HEK293 (cell line): ENCODE measurements around the gene KLHL25.

ENCODE experiments used
- CTCF ChIA-PET: fragments of 350-600 bp; formaldehyde crosslinking; extraction: SDS; loops from one replicate; lab custom pipeline; 2021; ENCODE audit warnings: antibody characterized with exemption; lab: Yijun Ruan, JAX
- POLR2A ChIA-PET: fragments of 300-600 bp; formaldehyde crosslinking; extraction: SDS; loops from one replicate; lab custom pipeline; 2020; ENCODE audit warnings: antibody characterized with exemption, inconsistent platforms; lab: Yijun Ruan, JAX
- H3K27ac ChIP-seq: fragments of 200-500 bp; sonication (Bioruptor generic); 2 replicates; pipeline ENCODE4 v1.5.1; 2014; ENCODE audit warnings: low read depth, low read length, control low read depth, inconsistent platforms; ENCODE audit errors: extremely low read depth
- H3K36me3 ChIP-seq, 2 experiments: fragments of 200-500 bp in 1 of 2; sonication (Bioruptor generic) in 1 of 2; 1 replicate in 1 of 2; 2 replicates in 1 of 2; pipeline ENCODE4 v1.5.1; 2014 to 2017; ENCODE audit warnings: inconsistent platforms in 2 of 2, low read length in 2 of 2; ENCODE audit not compliant: control insufficient read depth in 2 of 2, insufficient read depth in 1 of 2
- H3K4me1 ChIP-seq: fragments of 200-500 bp; sonication (Bioruptor generic); 2 replicates; pipeline ENCODE4 v1.5.1; 2014; ENCODE audit warnings: mild to moderate bottlenecking, low read length, inconsistent platforms; ENCODE audit not compliant: control insufficient read depth, insufficient read depth
- H3K4me3 ChIP-seq: 2 replicates; pipeline ENCODE4 v1.5.1; 2011; ENCODE audit warnings: low read depth, mild to moderate bottlenecking, control low read depth, low read length, moderate library complexity
- H3K9me3 ChIP-seq: fragments of 200-500 bp; sonication (Bioruptor generic); 2 replicates; pipeline ENCODE4 v1.5.1; 2014; ENCODE audit warnings: low read depth, low read length, inconsistent platforms; ENCODE audit not compliant: control insufficient read depth, insufficient read depth
- HOXD13 ChIP-seq: sonication (generic); formaldehyde crosslinking; IDR thresholded peaks from 2 replicates; pipeline ENCODE4 v1.8.0; 2022; ENCODE audit warnings: missing genetic modification reagents, borderline replicate concordance
- IKZF3 ChIP-seq: fragments of 450-650 bp; IDR thresholded peaks from 2 replicates; pipeline ENCODE4 v1.5.0; 2018; ENCODE audit warnings: missing biosample characterization, mild to moderate bottlenecking, missing genetic modification characterization, moderate library complexity
- KLF8 ChIP-seq: fragments of 450-650 bp; formaldehyde crosslinking; IDR thresholded peaks from 2 replicates; pipeline ENCODE4 v1.5.1; 2016; ENCODE audit warnings: missing biosample characterization, missing genetic modification characterization
- MYNN ChIP-seq: fragments of 450-650 bp; formaldehyde crosslinking; IDR thresholded peaks from 2 replicates; pipeline ENCODE4 v1.5.1; 2016; ENCODE audit warnings: missing biosample characterization, missing genetic modification characterization, borderline replicate concordance
- PRDM10 ChIP-seq: fragments of 450-650 bp; formaldehyde crosslinking; IDR thresholded peaks from 2 replicates; pipeline ENCODE4 v1.5.1; 2016; ENCODE audit warnings: missing biosample characterization, missing genetic modification characterization
- ZBTB6 ChIP-seq: fragments of 450-650 bp; formaldehyde crosslinking; IDR thresholded peaks from 2 replicates; pipeline ENCODE4 v1.5.1; 2017; ENCODE audit warnings: missing biosample characterization, missing genetic modification characterization
- ZBTB8A ChIP-seq: fragments of 450-650 bp; formaldehyde crosslinking; IDR thresholded peaks from 2 replicates; pipeline ENCODE4 v1.5.1; 2016; ENCODE audit warnings: missing biosample characterization, missing genetic modification characterization
- ZIC2 ChIP-seq: fragments of 450-650 bp; formaldehyde crosslinking; IDR thresholded peaks from 2 replicates; pipeline ENCODE4 v1.5.1; 2016; ENCODE audit warnings: missing biosample characterization, missing genetic modification characterization
- ZNF133 ChIP-seq: fragments of 450-650 bp; formaldehyde crosslinking; IDR thresholded peaks from 2 replicates; pipeline ENCODE4 v1.5.1; 2016; ENCODE audit warnings: missing biosample characterization, missing genetic modification characterization
- ZNF174 ChIP-seq: fragments of 450-650 bp; formaldehyde crosslinking; IDR thresholded peaks from 2 replicates; pipeline ENCODE4 v1.5.0; 2017; ENCODE audit warnings: missing biosample characterization, mild to moderate bottlenecking, missing genetic modification characterization
- ZNF19 ChIP-seq: fragments of 450-650 bp; formaldehyde crosslinking; IDR thresholded peaks from 2 replicates; pipeline ENCODE4; 2016; ENCODE audit warnings: missing biosample characterization, missing genetic modification characterization, low read depth
- ZNF202 ChIP-seq: fragments of 450-650 bp; formaldehyde crosslinking; IDR thresholded peaks from 2 replicates; pipeline ENCODE4 v1.5.1; 2016; ENCODE audit warnings: missing biosample characterization, missing genetic modification characterization, borderline replicate concordance
- ZNF274 ChIP-seq, 2 experiments: fragments of 200-500 bp in 1 of 2; fragments of 450-650 bp in 1 of 2; sonication (Bioruptor generic) in 1 of 2; formaldehyde crosslinking in 1 of 2; IDR thresholded peaks; 2 replicates each; pipeline versions ENCODE4 v1.5.1 to v1.6.1; 2014 to 2016; ENCODE audit warnings: borderline replicate concordance in 1 of 2, inconsistent platforms in 1 of 2, low read length in 1 of 2, missing biosample characterization in 1 of 2, missing genetic modification characterization in 1 of 2
- ZNF433 ChIP-seq: fragments of 450-650 bp; formaldehyde crosslinking; IDR thresholded peaks from 2 replicates; pipeline ENCODE4 v1.5.1; 2016; ENCODE audit warnings: missing biosample characterization, missing genetic modification characterization, low read depth
- ZNF48 ChIP-seq: fragments of 450-650 bp; formaldehyde crosslinking; IDR thresholded peaks from 2 replicates; pipeline ENCODE4 v1.5.1; 2016; ENCODE audit warnings: missing biosample characterization, missing genetic modification characterization
- ZNF501 ChIP-seq: fragments of 450-650 bp; formaldehyde crosslinking; IDR thresholded peaks from 2 replicates; pipeline ENCODE4 v1.5.1; 2016; ENCODE audit warnings: missing biosample characterization, missing genetic modification characterization
- ZNF610 ChIP-seq: fragments of 450-650 bp; formaldehyde crosslinking; IDR thresholded peaks from 2 replicates; pipeline ENCODE4 v1.5.1; 2016; ENCODE audit warnings: missing biosample characterization, missing genetic modification characterization, borderline replicate concordance
- ZNF670 ChIP-seq: fragments of 450-650 bp; formaldehyde crosslinking; IDR thresholded peaks from 2 replicates; pipeline ENCODE4 v1.5.1; 2016; ENCODE audit warnings: missing biosample characterization, missing genetic modification characterization, low read depth
- ZNF776 ChIP-seq: fragments of 450-650 bp; formaldehyde crosslinking; IDR thresholded peaks from 2 replicates; pipeline ENCODE4 v1.5.0; 2017; ENCODE audit warnings: missing biosample characterization, missing genetic modification characterization, borderline replicate concordance
- TF ChIP-seq, protein P1 (sequence below): fragments of 450-650 bp; formaldehyde crosslinking; IDR thresholded peaks from 2 replicates; pipeline ENCODE4 v1.5.1; 2017; ENCODE audit warnings: missing biosample characterization, missing genetic modification characterization
- TF ChIP-seq, protein P2 (sequence below): fragments of 450-650 bp; formaldehyde crosslinking; IDR thresholded peaks from 2 replicates; pipeline ENCODE4 v1.5.1; 2017; ENCODE audit warnings: missing biosample characterization, missing genetic modification characterization
- TF ChIP-seq, protein P3 (sequence below): IDR thresholded peaks from 2 replicates; pipeline ENCODE4 v1.6.1; 2011; ENCODE audit warnings: mild to moderate bottlenecking, low read depth, low read length, borderline replicate concordance

The KLHL25 gene

DNA sequence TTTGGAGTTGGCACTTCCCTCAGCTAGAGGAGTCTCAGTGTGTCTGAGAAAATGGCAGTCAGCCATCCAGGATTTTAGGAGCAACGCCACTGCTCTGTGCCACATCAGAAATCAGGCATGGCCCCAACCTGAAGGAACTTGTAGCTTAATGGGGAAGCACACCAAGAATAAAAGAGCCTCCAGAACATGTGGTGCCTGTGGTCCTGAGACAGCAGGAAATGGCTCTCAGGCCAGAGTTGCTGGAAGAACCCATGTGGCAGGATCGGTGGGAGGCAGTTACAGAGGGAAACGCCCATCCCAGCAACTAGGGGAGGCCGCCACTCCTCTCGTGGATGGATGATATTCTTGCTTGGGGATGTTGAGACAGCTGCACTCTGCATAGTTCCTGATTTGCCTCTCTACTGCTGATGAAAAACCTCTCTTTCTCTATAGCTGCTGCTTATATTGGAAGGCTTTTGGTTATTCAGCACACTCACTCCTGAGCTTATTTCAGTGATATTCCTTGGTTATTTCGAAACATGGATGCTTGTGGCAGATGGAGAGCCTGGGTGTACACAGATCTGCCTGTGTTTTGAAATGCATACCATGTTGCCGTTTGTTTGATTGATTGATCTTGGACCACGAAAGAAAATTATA lies 52.4 kb downstream of the KLHL25 start:
- no peak overlapping the region for H3K4me3 ChIP-seq
- CTCF ChIA-PET = interaction anchor here (0.6 to 2.0 kb wide), 6 partner anchors 10 to 446 kb away, joined by 3 to 5 read pairs (median 4); no protein-coding TSS in a partner anchor
- POLR2A ChIA-PET = no interaction called here
- no peak for TF ChIP-seq ZNF610
- 0 out of 2 replicates have a peak, but pooled peaks have one; percentile 30 for TF ChIP-seq PRDM10 (tag by site-specific recombination)
- no peak for TF ChIP-seq IKZF3 (tag by site-specific recombination)
- TF ChIP-seq ZIC2 (tag by site-specific recombination) = peak; percentile 51
- no peak for TF ChIP-seq ZBTB8A (tag by site-specific recombination)
- TF ChIP-seq ZBTB6 (tag by site-specific recombination) = no peak
- H3K9me3 ChIP-seq = no peaks in the 10 kb centered on the region
- no peak overlapping the region for H3K27ac ChIP-seq
- H3K36me3 ChIP-seq = peaks cover 21 to 68% of the 10 kb centered on the region in 2 experiments
- no peaks in the 10 kb centered on the region for H3K4me1 ChIP-seq

GRCh38 chr15:85741662-85742061 lies 53.1 kb downstream of the KLHL25 start:
- Histone ChIP-seq H3K4me1 (no peaks in the 10 kb centered on the region), H3K4me3 (no peak overlapping the region), H3K27ac (no peak overlapping the region)
- POLR2A ChIA-PET = interaction anchor here (0.6 kb wide), 1 partner anchor 41 kb away, joined by 4 read pairs; no protein-coding TSS in a partner anchor
- CTCF ChIA-PET = interaction anchor here (0.6 to 2.0 kb wide), 5 partner anchors 12 to 99 kb away, joined by 3 to 6 read pairs (median 4); no protein-coding TSS in a partner anchor
- TF ChIP-seq, protein P1, sequence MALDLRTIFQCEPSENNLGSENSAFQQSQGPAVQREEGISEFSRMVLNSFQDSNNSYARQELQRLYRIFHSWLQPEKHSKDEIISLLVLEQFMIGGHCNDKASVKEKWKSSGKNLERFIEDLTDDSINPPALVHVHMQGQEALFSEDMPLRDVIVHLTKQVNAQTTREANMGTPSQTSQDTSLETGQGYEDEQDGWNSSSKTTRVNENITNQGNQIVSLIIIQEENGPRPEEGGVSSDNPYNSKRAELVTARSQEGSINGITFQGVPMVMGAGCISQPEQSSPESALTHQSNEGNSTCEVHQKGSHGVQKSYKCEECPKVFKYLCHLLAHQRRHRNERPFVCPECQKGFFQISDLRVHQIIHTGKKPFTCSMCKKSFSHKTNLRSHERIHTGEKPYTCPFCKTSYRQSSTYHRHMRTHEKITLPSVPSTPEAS (tag by site-specific recombination) = no peak
- TF ChIP-seq ZNF274 (IDR thresholded peaks at IDR 0.05; ENCODE audit: low read length) (no peak), ZNF274 (tag by site-specific recombination; IDR thresholded peaks at IDR 0.05; ENCODE audit: borderline replicate concordance) (no peak), ZNF133 (no peak), ZNF202 (no peak), MYNN (no peak), ZNF19 (tag by site-specific recombination) (no peak), ZNF670 (tag by site-specific recombination) (no peak), ZNF501 (tag by site-specific recombination) (no peak), ZNF776 (no peak), ZNF433 (tag by site-specific recombination) (no peak), HOXD13 (CRISPR knock-in tag) (no peak), KLF8 (tag by site-specific recombination) (no peak), ZNF174 (no peak), ZNF610 (no peak), ZNF48 (tag by site-specific recombination) (no peak)
- TF ChIP-seq, protein P2, sequence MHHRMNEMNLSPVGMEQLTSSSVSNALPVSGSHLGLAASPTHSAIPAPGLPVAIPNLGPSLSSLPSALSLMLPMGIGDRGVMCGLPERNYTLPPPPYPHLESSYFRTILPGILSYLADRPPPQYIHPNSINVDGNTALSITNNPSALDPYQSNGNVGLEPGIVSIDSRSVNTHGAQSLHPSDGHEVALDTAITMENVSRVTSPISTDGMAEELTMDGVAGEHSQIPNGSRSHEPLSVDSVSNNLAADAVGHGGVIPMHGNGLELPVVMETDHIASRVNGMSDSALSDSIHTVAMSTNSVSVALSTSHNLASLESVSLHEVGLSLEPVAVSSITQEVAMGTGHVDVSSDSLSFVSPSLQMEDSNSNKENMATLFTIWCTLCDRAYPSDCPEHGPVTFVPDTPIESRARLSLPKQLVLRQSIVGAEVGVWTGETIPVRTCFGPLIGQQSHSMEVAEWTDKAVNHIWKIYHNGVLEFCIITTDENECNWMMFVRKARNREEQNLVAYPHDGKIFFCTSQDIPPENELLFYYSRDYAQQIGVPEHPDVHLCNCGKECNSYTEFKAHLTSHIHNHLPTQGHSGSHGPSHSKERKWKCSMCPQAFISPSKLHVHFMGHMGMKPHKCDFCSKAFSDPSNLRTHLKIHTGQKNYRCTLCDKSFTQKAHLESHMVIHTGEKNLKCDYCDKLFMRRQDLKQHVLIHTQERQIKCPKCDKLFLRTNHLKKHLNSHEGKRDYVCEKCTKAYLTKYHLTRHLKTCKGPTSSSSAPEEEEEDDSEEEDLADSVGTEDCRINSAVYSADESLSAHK (tag by site-specific recombination) = no peak
- TF ChIP-seq, protein P3, sequence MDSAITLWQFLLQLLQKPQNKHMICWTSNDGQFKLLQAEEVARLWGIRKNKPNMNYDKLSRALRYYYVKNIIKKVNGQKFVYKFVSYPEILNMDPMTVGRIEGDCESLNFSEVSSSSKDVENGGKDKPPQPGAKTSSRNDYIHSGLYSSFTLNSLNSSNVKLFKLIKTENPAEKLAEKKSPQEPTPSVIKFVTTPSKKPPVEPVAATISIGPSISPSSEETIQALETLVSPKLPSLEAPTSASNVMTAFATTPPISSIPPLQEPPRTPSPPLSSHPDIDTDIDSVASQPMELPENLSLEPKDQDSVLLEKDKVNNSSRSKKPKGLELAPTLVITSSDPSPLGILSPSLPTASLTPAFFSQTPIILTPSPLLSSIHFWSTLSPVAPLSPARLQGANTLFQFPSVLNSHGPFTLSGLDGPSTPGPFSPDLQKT = no peak
- TF ChIP-seq, all 188 proteins: peak for 0
- Histone ChIP-seq H3K9me3 (no peaks in the 10 kb centered on the region), H3K36me3 (peaks cover 23 to 66% of the 10 kb centered on the region in 2 experiments)
